Daoy (cell line): ENCODE measurements around the gene SNX14. TPM values are rescaled to one million over a fixed set of nuclear protein-coding genes. Genes with fewer than 3 reads are reported as not detected.
"Not testable (repeated sequence)": the region's sequence is repeated elsewhere in the genome, so short reads cannot be mapped to it uniquely, and the experiment has no call there.

Experiments
- DNase-seq: peaks from one replicate; pipeline ENCODE4 v3.0.0-alpha.2; 2015; ENCODE audit warnings: low read depth
- total RNA-seq: library from RNA; depleted of rRNA; stranded (reverse); fragments of >200 nt; shearing (Covaris generic); gene quantifications from 2 replicates; pipeline ENCODE4 v1.2.3, GENCODE V29; 2014; rRNA removed

SNX14 gene, protein sequence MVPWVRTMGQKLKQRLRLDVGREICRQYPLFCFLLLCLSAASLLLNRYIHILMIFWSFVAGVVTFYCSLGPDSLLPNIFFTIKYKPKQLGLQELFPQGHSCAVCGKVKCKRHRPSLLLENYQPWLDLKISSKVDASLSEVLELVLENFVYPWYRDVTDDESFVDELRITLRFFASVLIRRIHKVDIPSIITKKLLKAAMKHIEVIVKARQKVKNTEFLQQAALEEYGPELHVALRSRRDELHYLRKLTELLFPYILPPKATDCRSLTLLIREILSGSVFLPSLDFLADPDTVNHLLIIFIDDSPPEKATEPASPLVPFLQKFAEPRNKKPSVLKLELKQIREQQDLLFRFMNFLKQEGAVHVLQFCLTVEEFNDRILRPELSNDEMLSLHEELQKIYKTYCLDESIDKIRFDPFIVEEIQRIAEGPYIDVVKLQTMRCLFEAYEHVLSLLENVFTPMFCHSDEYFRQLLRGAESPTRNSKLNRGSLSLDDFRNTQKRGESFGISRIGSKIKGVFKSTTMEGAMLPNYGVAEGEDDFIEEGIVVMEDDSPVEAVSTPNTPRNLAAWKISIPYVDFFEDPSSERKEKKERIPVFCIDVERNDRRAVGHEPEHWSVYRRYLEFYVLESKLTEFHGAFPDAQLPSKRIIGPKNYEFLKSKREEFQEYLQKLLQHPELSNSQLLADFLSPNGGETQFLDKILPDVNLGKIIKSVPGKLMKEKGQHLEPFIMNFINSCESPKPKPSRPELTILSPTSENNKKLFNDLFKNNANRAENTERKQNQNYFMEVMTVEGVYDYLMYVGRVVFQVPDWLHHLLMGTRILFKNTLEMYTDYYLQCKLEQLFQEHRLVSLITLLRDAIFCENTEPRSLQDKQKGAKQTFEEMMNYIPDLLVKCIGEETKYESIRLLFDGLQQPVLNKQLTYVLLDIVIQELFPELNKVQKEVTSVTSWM
- total RNA-seq, result 117 and 134 TPM in 2 replicates

DNA sequence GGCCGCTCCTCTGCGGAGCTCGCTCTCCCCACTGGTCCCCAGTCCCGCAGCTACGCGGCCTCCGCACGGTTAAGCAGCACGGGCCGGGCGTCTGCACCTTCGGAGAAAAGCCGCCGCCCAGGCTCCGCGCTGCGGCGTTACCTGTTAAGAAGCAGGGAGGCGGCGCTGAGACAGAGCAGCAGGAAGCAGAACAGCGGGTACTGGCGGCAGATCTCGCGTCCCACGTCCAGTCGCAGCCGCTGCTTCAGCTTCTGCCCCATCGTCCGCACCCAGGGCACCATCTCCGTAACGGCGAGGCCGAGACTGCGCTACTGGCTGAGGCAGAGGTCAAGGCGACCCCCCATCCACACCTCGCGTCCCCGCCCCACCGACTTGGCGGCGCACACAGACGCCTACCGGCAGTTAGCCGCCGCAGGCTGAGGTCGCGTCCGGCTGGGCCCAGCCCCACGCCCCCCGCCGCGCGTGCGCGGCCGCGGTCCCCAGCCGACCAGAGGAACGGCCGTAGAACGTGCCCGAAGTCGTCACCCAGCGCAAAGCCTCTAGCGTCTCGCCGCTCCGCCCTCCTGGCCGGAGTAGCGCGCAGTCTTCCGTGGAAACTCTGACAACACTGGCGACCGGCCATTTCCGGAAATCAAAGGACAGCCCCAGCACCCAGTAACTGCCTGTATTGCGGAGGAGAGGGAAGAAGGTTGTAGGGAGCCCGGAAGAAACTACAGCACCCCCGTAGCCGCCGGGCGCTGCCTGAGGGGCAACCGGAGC is at the start of gene SNX14:
Gene SNX14, minus strand, starts transcription at position 421 of the 759 bp plus-strand sequence. Its CDS starts 140 bp downstream, at position 281.
- DNase-seq, result peak; percentile 97

DNA sequence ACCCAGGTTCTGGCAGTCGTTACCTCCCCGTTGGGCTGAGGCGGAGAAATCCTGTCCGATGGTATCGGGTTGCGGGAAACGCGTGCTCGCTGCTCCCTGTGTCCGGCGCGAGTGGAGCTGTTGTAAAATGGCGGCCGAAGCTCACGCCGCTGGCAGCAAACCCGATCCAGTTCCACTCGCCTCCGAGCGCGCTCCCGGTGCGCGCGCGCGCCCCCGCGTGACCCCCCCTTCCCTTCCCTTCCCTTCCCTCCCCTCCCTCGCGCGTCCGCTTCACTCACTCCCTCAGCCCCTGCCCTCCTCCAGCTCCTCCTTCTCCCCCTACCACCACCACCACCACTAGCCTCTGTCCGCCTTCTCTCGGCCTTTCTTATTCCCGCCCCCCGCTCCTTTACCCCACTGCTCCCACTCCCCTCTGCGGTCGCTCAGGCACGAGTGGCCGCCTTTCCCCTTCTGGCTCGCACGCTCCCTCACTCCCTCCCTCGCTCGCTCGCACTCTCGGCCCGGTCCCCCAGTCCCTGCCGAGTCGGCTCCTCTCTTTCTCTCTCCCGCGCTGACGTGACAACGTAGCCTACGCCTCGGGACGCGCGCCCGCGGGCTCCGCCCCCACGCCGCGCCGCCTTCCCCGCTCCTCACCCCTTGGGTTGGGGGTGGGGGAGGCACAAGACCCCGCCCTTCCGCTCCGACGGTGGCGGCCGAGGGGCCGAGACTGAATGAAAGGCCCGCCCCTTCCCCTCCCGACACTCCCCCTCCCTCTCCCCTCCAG is 49.3 kb upstream of the SNX14 start, which contains the start of gene SYNCRIP:
Gene SYNCRIP, minus strand, starts transcription at position 113 of the 763 bp plus-strand sequence. CDS start 1,447 bp downstream, outside the sequence.
- peak; percentile 100 for DNase-seq

DNA sequence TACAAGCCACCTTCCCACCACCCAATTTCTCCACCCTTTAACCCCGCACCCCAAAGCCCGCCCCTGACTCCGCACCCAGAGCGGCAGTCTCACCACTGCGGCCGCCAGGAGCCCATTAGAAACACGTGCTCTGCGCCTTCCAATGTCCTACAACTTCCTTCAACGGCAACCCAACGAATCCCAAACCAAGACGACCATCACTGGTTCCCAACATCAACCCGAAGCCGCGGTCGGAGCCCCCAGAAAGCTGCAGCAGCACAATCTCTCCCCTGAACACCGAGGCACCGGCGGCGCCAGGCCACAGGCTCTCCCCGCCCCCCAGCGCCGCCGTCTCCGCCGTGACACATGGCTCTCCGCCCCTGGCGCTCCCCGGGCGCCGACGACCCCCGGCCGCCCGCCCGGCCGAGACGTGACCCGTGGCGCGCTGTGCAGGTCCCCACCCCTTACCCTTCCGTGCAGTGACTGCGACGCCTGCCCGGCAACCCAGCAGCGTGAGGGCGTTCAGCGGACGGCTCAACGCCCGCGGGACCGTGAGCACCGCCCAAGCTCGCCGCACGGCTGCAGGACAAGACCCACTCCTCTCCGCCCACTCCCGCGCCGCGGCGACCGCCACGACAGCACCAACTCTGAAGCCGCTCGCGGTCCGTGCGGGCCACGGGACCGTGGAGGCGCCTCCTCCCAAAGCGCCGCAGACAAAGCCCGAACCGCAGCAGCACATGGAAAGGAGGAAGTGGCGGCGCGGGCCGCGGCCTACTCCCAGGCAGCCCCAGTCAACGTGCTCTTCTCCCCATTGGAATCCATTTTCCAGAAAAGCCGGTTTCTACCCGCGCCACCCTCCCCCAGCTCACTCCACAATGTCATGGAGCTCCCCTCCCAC is 48.5 kb upstream of the SNX14 start:
- peak; percentile 73 for DNase-seq

DNA sequence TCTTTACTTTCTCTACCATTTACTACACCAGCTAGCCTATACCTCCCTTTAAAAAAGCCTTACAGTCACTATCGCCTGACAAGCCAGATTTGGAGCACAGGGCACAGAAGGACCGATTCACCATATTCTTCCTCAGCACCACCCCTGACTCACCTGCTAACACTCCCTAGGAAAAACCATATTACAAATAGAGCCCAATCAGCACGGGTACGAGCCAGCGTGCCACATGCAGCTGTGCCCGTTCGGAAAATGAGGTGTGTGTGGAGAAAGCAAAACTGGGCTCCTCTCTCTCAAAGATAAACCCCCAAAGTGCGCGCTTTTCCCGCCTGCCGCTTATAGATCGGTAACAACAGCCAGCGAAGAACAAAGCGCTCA is 47.9 kb upstream of the SNX14 start:
- peak; percentile 50 for DNase-seq

DNA sequence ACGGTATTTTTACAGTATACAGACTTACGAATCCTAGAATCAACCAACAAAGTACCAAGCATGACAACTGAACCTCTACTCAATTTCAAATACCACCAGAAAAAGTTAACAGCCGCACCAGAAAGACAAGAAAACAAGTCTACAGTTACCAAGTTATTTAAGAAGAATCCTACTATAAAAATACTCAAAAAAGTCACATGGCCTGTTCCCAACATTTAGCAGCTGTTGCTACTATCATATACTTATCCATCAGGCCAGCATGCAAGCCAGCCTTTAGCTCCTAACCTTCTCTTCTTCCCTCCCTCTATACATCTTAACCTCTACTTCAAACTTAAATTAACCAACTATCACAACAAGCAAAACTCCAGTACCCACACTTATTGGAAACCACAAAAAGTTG is 47.2 kb upstream of the SNX14 start:
- DNase-seq, result no peak

DNA sequence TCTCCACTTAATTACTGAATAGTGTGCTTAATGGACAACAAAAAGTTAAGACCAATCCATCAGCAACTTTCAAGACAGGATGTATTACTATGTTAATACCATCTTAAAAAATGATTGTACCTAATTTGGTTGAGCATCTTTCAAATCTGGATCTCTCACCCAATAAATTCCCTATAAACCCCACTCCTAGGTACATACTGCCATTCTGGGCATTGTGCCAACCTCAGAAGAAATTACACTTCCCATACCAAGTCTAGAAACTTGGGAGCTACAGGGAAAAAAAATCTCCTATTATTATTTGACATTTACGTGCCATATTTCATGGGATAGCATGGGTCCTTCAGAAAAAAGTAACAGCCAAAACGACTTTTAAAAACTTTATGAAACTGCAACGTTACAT is 43.9 kb upstream of the SNX14 start:
- DNase-seq, result no peak

DNA sequence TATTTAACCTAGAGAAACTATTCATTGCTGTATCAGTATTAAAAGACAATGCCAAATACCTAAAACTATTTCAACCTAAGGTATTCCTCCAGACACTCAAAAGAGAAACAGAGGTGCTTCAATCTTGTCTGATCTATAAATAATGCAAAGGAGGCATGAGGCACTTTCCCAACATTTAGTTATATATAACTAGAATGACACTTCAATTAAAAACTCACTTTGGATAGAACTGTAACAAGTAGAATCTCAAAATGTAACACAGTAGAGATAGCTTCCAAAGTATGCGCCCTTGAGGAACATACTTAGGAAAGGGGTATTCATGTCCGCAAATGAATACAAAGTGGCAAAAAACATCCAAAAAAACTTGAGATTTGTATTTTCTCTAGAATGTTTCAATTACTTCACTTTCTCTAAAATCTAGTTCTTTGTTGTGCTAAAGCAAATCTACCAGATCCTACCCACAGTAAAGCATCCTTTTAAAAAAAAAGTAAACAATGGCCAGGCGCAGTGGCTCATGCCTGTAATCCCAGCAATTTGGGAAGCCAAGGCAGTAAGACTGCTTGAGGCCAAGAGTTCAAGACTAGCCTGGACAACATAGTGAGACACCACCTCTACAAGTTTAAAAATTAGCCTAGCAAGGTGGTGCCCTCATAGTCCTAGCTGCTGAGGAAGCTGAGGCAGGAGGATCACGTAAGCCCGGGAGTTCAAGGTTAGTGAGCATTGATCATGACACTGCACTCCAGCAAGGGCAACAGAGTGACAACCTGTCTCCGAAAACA is 38.7 kb upstream of the SNX14 start:
- DNase-seq, result no peak

DNA sequence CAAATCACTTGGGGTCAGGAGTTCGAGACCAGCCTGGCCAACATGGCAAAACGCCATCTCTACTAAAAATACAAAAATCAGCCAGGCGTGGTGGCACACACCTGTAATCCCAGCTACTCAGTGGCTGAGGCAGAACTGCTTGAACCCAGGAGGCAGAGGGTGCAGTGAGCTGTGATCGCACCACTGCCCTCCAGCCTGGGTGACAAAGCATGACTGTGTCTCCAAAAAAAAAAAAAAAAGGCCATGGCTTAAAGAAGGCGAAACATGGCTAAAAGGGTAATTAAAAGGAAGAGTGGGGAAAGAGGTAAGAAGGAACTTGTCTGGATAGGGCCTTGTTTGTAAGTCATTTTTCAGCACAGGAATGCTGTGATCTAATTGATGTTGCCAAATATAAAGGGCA is 37.5 kb upstream of the SNX14 start:
- DNase-seq, result not testable (repeated sequence)

DNA sequence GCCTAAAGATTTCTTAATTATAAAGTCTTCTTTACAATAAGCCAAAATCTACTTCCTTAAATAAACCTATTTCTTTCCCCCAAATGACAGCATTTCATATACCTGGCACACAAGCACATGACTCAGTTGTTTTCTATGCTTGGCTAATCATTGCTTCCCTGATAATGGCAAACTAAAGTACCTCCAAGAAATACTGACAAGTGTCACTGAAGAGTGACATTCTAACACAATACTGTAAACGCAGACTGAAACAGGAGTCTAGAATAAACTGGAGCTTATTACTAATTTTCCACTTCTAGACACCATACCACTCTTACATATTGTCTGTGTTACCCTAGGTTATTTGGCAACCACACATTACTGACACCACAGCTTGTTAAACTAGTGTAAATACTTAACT is 34.7 kb upstream of the SNX14 start:
- DNase-seq, result no peak

DNA sequence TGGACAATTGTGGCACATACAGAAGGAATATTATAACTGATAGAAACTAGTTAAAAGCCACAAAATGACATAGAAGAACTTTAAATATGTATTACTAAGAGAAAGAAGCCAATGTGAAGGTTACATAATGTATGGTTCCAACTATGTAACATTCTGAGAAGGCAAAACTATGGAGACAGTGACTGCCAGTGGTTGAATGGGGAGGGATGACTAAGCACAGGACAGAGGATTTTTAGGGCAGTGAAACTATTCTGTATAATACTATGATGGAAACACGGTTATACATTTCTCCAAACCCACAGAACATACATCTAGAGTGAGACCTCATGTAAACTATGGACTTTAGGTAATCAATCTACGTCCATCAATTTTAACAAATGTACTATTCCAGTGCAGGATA is 26.6 kb upstream of the SNX14 start:
- no peak for DNase-seq

DNA sequence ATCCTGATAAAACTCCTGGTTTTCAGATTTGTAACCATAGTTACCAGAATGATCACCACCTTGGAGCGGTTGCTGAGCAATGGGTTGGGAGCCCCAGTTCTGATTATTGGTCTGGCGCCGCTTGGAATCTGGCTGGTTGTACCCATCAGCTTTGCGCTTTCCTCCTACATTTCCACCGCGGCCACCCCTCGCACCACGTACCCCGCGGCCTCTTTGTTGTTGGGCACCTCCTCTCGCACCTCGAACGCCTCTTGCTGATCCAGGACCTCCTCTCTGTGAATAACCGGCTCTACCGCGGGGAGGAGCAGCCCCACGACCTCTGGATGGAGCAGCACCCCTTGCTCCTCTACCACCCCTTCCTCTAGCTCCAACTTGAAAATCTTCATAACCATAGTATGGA is 21.1 kb upstream of the SNX14 start:
- DNase-seq, result no peak

DNA sequence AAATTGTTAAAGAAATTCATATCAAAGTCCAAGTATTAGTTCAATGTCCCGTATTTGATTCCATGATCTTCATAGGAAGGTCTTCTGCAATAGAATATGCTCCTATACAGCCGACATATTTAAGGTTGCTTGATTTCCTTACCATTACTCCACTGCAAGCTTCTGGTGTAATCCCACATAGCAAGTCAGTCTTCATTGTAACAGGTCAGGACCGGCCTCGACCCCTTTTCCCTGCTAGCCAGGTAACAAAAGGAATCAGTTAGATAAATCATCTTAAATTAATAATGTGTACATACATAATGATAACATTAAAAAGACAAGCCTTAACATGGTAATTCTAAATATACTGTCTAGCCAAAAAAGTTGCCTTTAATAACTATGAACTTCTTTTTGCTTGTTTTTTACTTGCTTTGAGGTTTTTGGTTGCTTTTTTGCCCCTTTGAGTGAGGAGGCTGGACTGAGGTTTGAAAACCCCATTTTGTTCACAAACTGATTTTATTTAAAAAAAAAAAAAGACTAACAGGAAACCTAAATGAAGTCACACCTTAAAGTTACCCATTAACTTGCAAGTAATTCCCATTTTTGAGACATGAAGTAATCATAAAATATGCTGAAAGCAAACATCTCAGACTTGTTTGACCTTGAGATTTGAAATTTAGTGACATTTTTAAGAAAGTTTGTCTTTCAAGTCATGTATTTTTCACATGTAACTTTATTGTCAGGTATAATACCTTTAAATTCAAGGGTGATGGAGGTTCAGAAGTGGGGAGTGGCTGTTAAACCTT is 19.2 kb upstream of the SNX14 start:
- DNase-seq, result no peak

DNA sequence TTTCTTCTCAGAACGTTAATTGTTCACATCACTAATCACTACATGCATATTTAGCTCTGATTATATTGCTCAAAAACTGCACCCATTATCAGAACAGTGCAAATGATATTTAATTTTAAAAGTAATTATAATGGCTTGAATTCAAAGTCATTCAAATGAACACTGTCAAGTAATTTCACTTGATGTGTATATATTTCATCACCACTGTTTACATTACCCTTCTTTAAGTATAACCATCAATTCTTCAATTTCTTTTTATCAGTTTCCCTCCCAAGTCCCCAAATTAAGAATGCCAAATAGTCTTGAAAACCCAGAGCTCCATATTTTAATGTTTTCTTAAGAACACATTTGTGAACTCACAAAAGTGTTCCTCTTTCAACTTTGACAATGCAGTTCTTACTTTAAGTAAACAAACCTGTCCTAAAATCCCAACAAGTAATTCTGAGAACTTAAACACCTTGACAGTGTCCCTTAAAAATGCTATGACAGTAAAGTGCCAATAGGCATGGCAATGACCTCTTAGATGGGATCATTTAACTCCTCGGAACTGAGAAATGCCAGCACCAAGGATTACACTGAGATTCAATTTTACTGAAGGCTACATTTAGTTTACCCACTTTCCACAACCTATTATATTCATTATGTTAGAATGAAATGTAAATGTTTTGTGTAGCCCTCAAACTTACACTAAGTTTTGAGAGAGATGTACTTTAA is 16.7 kb upstream of the SNX14 start:
- no peak for DNase-seq

DNA sequence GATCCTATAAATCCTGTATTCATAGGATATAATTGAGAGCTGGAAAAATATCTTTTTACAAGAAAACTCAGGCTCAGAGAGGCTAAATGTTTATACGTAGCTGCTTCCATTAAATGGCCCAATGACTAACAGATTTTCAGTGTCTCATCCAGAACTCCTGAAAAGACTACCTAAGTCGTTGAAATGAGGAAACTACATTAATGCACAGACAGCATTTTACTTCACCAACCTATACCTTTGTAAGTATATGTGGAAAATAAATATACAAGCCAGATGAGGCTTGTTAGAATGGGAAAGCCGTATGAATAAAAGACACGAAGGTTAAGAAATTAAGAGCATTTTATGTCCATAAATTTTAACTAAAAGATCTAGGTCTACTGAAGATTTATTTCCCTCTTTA is 8.4 kb upstream of the SNX14 start:
- DNase-seq, result no peak

DNA sequence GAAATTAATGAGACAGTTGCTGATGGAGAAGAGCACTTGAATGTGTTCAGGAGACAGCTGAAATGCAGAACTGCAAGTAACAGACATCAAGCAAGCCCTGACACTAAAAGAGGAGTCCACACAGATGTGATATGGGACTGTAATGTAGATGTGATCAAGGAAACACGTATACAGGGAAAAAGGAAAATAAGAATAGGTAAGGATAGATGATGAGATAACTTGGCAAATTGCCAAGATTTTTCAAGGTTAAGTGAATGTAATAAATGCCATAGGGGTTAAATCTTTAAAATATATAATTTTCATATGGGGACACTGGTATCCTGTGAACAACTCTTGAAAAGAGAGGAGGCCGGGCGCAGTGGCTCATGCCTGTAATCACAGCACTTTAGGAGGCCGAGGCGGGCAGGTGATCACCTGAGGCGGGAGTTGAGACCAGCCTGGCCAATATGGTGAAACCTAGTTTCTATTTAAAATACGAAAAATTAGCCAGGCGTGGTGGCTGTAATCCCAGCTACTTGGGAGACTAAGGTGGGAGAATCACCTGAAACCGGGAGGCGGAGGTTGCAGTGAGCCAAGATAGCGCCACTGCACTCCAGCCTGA is 7.2 kb upstream of the SNX14 start:
- DNase-seq, result no peak

DNA sequence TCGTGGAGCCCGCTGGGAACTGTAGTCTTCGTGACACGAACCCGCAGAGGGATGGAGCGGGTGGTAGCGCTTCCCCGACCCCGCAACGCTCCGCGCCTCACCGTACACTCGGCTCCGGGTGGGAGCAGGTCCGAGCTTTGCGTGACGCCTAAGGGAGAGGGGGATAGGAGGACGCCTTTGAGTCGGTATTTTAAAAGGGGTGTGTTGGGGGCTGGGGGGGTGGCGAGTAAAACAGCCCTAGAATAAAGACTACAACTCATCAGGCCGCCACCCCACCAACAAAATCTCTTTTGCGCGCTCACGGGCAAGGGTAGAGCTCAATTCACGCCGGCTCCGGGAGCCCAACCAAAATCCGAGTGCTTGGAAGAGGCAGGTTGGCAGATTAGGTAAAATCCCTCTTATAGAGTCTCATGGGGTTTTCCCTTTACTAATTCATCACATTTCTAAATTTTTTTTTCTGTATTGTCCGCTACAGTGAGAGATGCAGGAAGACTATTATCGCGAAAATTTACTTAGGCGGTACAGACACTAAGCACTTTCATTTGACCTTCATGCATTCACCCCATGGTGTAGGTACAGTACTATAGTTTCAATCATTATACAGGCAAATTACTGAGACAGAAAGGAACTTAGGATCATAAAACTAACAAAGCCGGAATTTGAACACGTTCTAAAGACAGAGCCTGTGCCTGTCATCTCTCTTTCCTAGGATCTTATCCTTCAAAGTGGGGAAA is 706 bp upstream of the SNX14 start:
- DNase-seq, result no peak

DNA sequence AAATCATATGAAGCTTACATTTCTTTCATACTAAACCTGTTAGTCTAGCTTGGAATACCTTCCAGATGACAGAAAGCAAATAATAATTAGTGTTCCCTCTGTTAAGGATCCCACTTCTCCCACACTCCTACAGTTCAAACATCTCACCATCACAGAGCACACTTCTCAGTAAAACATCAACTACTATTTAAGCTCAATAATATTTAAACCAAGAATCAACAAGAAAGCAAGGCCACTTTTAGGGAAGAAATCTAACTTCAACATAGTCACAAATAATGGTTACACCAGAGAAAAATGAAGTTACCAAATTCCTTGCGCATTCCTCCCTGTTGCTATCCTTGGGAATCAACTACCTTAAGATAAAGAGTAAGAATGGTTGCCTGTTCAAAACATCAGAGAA is 1.6 kb downstream of the SNX14 start:
- DNase-seq, result no peak
